WTC11 (cell line): ENCODE data around the gene CPLX3. TPM values are rescaled to one million over a fixed set of nuclear protein-coding genes. Genes with fewer than 3 reads are reported as not detected.

ENCODE experiments used
- ATAC-seq: fragments of 200-7000 bp; cut with Tn5 transposase; 2 replicates; pipeline ENCODE4 v1.10.0; 2021; ENCODE audit warnings: mild to moderate bottlenecking, moderate library complexity
- CTCF ChIA-PET: fragments of 300-600 bp; sonication (Branson Sonifier 250); formaldehyde crosslinking; loops from one replicate; lab custom pipeline; 2021; ENCODE audit warnings: antibody characterized with exemption; lab: Charles Lee
- POLR2A ChIA-PET: fragments of 350-600 bp; sonication (Branson Sonifier 250); formaldehyde crosslinking; loops from one replicate; lab custom pipeline; 2021; ENCODE audit warnings: antibody characterized with exemption; lab: Charles Lee
- DNase-seq: peaks from one replicate; pipeline ENCODE4 v3.0.0; 2021; ENCODE audit warnings: low spot score
- H3K27ac Mint-ChIP-seq: 2 replicates; pipeline ENCODE4 v1.8.0; 2021; ENCODE audit warnings: mixed read lengths
- H3K27me3 Mint-ChIP-seq: 2 replicates; pipeline ENCODE4 v1.8.0; 2021; ENCODE audit warnings: low read depth, mild to moderate bottlenecking, moderate library complexity, mixed read lengths
- H3K36me3 Mint-ChIP-seq: 2 replicates; pipeline ENCODE4 v1.8.0; 2021; ENCODE audit warnings: mixed read lengths
- H3K4me1 Mint-ChIP-seq: 2 replicates; pipeline ENCODE4 v1.8.0; 2022; ENCODE audit warnings: mixed read lengths
- H3K4me3 Mint-ChIP-seq: 2 replicates; pipeline ENCODE4 v1.8.0; 2021; ENCODE audit warnings: mild to moderate bottlenecking, moderate library complexity, mixed read lengths
- H3K9me3 Mint-ChIP-seq: 2 replicates; pipeline ENCODE4 v1.8.0; 2021; ENCODE audit warnings: mixed read lengths
- CBFB ChIP-seq: sonication (generic); formaldehyde crosslinking; IDR thresholded peaks from 2 replicates; pipeline ENCODE4 v1.8.1; 2022; ENCODE audit warnings: mild to moderate bottlenecking, low read depth, missing genetic modification reagents
- CREB1 ChIP-seq: sonication (generic); formaldehyde crosslinking; IDR thresholded peaks from 2 replicates; pipeline ENCODE4 v1.8.0; 2023; ENCODE audit warnings: mild to moderate bottlenecking, missing genetic modification reagents
- ESRRA ChIP-seq: sonication (generic); formaldehyde crosslinking; IDR thresholded peaks from 2 replicates; pipeline ENCODE4 v1.8.1; 2022; ENCODE audit warnings: mild to moderate bottlenecking, missing genetic modification reagents, borderline replicate concordance
- GABPB1 ChIP-seq: sonication (generic); formaldehyde crosslinking; IDR thresholded peaks from 2 replicates; pipeline ENCODE4 v1.8.1; 2023; ENCODE audit warnings: mild to moderate bottlenecking, missing genetic modification reagents
- IRF2 ChIP-seq: sonication (generic); formaldehyde crosslinking; IDR thresholded peaks from 2 replicates; pipeline ENCODE4 v1.8.0; 2022; ENCODE audit warnings: low read depth, missing genetic modification reagents, borderline replicate concordance
- NFYB ChIP-seq: sonication (generic); formaldehyde crosslinking; conservative IDR thresholded peaks from 2 replicates; pipeline ENCODE4 v1.8.0; 2022; ENCODE audit warnings: low read depth, missing genetic modification reagents
- NR1H2 ChIP-seq: sonication (generic); formaldehyde crosslinking; IDR thresholded peaks from 2 replicates; pipeline ENCODE4 v1.9.0; 2021; ENCODE audit warnings: mild to moderate bottlenecking, moderate library complexity, missing genetic modification reagents
- NR2C2 ChIP-seq: sonication (generic); formaldehyde crosslinking; IDR thresholded peaks from 2 replicates; pipeline ENCODE4 v1.8.0; 2022; ENCODE audit warnings: mild to moderate bottlenecking, missing genetic modification reagents
- PRRX2 ChIP-seq: fragments of 250-450 bp; sonication (Bioruptor Pico); IDR thresholded peaks from 2 replicates; pipeline ENCODE4 v1.8.0; 2021; ENCODE audit warnings: mild to moderate bottlenecking
- SMAD3 ChIP-seq: sonication (generic); formaldehyde crosslinking; IDR thresholded peaks from 2 replicates; pipeline ENCODE4 v1.8.0; 2022; ENCODE audit warnings: missing genetic modification reagents, mild to moderate bottlenecking, borderline replicate concordance
- TCF7 ChIP-seq: sonication (generic); formaldehyde crosslinking; IDR thresholded peaks from 2 replicates; pipeline ENCODE4 v1.8.0; 2022; ENCODE audit warnings: mild to moderate bottlenecking, low read depth, missing genetic modification reagents, moderate library complexity
- ZNF396 ChIP-seq: fragments of 250-450 bp; sonication (Bioruptor Pico); IDR thresholded peaks from 2 replicates; pipeline ENCODE4 v1.8.0; 2021; ENCODE audit warnings: mild to moderate bottlenecking, moderate library complexity, borderline replicate concordance
- total RNA-seq: library from RNA; stranded (reverse); gene quantifications from 3 replicates; pipeline ENCODE4 v1.2.3, GENCODE V29; 2021
- TF ChIP-seq, protein P1 (sequence below): sonication (generic); formaldehyde crosslinking; conservative IDR thresholded peaks from 2 replicates; pipeline ENCODE4 v1.8.1; 2023; ENCODE audit warnings: mild to moderate bottlenecking, low read depth, missing genetic modification reagents, moderate library complexity
- TF ChIP-seq, protein P2 (sequence below): sonication (generic); formaldehyde crosslinking; IDR thresholded peaks from 2 replicates; pipeline ENCODE4 v1.8.0; 2023; ENCODE audit warnings: missing genetic modification reagents
- TF ChIP-seq, protein P3 (sequence below): sonication (generic); formaldehyde crosslinking; IDR thresholded peaks from 2 replicates; pipeline ENCODE4 v1.8.0; 2022; ENCODE audit warnings: mild to moderate bottlenecking, missing genetic modification reagents
- TF ChIP-seq, protein P4 (sequence below): sonication (generic); formaldehyde crosslinking; IDR thresholded peaks from 2 replicates; pipeline ENCODE4 v1.8.1; 2022; ENCODE audit warnings: mild to moderate bottlenecking, moderate library complexity, missing genetic modification reagents
- TF ChIP-seq, protein P5 (sequence below): fragments of 250-450 bp; sonication (Bioruptor Pico); conservative IDR thresholded peaks from 2 replicates; pipeline ENCODE4 v1.9.0; 2021; ENCODE audit warnings: mild to moderate bottlenecking
- TF ChIP-seq, protein P6 (sequence below): sonication (generic); formaldehyde crosslinking; IDR thresholded peaks from 2 replicates; pipeline ENCODE4 v1.8.0; 2022; ENCODE audit warnings: missing genetic modification reagents
- TF ChIP-seq, protein P7 (sequence below): sonication (generic); formaldehyde crosslinking; IDR thresholded peaks from 2 replicates; pipeline ENCODE4 v1.8.1; 2023; ENCODE audit warnings: mild to moderate bottlenecking, missing genetic modification reagents, borderline replicate concordance

The CPLX3 gene
- total RNA-seq, 1 experiment from 2014 or later = 0.09 TPM

DNA sequence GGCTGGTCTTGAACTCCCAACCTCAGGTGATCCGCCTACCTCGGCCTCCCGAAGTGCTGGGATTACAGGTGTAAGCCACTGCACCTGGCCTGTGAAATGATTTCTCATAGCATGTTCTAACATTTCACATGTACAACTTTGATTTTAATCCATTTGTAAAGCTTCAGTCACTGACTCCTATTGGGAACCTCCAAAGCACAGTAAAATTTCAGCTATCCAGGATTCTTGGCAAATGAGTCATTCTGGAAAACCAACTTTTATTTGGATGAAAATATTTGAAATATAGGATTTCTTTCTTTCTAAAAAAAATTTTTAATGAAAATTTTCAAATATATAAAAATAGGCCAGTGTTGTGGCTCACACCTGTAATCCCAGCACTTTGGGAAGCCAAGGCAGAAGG lies 16.5 kb upstream of the CPLX3 start:
- POLR2A ChIA-PET = interaction anchor here (0.7 kb wide), 1 partner anchor 18 kb away, joined by 8 read pairs; no protein-coding TSS in a partner anchor
- ATAC-seq (no peak), DNase-seq (no peak)
- Mint-ChIP-seq H3K36me3 (no peaks in the 10 kb centered on the region), H3K4me1 (peaks cover 6% of the 10 kb centered on the region), H3K4me3 (no peak overlapping the region), H3K27ac (no peak overlapping the region)
- CTCF ChIA-PET = interaction anchor here (0.8 to 4.8 kb wide), 14 partner anchors 10 to 411 kb away, joined by 3 to 40 read pairs (median 5); no protein-coding TSS in a partner anchor
- TF ChIP-seq, protein P1, sequence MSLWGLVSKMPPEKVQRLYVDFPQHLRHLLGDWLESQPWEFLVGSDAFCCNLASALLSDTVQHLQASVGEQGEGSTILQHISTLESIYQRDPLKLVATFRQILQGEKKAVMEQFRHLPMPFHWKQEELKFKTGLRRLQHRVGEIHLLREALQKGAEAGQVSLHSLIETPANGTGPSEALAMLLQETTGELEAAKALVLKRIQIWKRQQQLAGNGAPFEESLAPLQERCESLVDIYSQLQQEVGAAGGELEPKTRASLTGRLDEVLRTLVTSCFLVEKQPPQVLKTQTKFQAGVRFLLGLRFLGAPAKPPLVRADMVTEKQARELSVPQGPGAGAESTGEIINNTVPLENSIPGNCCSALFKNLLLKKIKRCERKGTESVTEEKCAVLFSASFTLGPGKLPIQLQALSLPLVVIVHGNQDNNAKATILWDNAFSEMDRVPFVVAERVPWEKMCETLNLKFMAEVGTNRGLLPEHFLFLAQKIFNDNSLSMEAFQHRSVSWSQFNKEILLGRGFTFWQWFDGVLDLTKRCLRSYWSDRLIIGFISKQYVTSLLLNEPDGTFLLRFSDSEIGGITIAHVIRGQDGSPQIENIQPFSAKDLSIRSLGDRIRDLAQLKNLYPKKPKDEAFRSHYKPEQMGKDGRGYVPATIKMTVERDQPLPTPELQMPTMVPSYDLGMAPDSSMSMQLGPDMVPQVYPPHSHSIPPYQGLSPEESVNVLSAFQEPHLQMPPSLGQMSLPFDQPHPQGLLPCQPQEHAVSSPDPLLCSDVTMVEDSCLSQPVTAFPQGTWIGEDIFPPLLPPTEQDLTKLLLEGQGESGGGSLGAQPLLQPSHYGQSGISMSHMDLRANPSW (CRISPR knock-in tag) = no peak
- TF ChIP-seq, protein P2, sequence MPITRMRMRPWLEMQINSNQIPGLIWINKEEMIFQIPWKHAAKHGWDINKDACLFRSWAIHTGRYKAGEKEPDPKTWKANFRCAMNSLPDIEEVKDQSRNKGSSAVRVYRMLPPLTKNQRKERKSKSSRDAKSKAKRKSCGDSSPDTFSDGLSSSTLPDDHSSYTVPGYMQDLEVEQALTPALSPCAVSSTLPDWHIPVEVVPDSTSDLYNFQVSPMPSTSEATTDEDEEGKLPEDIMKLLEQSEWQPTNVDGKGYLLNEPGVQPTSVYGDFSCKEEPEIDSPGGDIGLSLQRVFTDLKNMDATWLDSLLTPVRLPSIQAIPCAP (CRISPR knock-in tag) = no peak
- TF ChIP-seq GABPB1 (CRISPR knock-in tag) (no peak), IRF2 (CRISPR knock-in tag) (no peak), ESRRA (CRISPR knock-in tag) (no peak), SMAD3 (CRISPR knock-in tag) (no peak), CREB1 (CRISPR knock-in tag) (no peak), NFYB (CRISPR knock-in tag) (no peak), PRRX2 (CRISPR knock-in tag) (no peak), ZNF396 (no peak), NR1H2 (no peak), TCF7 (CRISPR knock-in tag) (no peak)
- TF ChIP-seq, protein P3, sequence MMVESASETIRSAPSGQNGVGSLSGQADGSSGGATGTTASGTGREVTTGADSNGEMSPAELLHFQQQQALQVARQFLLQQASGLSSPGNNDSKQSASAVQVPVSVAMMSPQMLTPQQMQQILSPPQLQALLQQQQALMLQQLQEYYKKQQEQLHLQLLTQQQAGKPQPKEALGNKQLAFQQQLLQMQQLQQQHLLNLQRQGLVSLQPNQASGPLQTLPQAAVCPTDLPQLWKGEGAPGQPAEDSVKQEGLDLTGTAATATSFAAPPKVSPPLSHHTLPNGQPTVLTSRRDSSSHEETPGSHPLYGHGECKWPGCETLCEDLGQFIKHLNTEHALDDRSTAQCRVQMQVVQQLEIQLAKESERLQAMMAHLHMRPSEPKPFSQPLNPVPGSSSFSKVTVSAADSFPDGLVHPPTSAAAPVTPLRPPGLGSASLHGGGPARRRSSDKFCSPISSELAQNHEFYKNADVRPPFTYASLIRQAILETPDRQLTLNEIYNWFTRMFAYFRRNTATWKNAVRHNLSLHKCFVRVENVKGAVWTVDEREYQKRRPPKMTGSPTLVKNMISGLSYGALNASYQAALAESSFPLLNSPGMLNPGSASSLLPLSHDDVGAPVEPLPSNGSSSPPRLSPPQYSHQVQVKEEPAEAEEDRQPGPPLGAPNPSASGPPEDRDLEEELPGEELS (CRISPR knock-in tag) = no peak
- TF ChIP-seq, protein P4, sequence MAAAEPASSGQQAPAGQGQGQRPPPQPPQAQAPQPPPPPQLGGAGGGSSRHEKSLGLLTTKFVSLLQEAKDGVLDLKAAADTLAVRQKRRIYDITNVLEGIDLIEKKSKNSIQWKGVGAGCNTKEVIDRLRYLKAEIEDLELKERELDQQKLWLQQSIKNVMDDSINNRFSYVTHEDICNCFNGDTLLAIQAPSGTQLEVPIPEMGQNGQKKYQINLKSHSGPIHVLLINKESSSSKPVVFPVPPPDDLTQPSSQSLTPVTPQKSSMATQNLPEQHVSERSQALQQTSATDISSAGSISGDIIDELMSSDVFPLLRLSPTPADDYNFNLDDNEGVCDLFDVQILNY (CRISPR knock-in tag) = no peak
- TF ChIP-seq, protein P5, sequence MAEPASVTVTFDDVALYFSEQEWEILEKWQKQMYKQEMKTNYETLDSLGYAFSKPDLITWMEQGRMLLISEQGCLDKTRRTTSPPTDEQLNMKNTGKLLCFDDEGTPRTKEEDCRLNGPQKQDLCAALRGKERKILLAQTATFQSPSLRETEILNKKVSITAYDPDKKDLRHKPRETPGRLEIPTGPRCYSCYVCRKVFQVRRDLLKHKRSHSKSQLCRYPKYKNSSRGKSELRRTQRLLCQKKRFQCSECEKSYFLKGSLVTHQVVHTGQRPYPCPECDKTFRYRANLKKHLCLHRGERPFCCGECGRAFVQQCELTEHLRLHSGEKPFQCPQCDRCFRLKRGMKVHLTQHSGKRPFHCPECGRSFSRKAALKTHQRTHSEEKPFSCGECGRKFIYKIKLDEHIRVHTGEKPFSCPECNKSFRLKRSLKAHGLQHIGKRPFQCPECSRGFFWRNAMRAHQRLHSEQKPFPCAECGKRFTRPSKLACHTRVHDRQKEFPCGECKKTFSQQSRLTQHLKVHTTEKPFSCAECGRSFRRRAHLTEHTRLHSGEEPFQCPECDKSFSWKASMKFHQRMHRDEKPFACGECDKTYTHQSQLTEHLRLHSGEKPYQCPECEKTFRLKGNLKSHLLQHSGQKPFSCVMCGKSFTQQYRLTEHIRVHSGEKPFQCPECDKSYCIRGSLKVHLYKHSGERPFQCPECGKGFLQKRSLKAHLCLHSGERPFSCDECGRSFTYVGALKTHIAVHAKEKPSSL (CRISPR knock-in tag) = no peak
- TF ChIP-seq, all 79 proteins: peak for 0
- no peaks in the 10 kb centered on the region for H3K27me3 Mint-ChIP-seq
- no peaks in the 10 kb centered on the region for H3K9me3 Mint-ChIP-seq

DNA sequence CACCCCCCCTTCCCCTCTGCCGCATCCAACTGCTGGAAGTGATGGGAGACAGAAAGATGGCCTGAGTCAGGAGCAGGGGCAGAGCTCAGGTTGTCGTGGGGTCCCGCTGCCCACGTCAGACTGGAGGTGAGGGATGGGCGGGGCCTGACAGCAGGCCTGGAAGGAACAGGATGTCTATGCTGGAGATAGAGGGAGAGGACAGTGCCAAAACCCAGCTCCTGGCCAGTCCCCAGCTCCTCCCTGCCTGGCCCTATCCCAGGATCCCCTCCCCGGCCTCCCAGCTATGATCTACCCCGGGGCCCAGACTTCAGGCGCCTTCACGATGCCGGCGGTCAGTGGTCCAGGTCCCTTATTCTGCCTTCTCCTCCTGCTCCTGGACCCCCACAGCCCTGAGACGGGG lies 13.9 kb upstream of the CPLX3 start, which contains the start of gene LMAN1L:
Gene LMAN1L, plus strand, starts transcription at position 303 of the 400 bp plus-strand sequence. Its CDS starts 20 bp downstream, at position 323.
- Mint-ChIP-seq H3K9me3 (no peaks in the 10 kb centered on the region), H3K4me3 (no peak within 1 kb of the TSS), H3K36me3 (no peaks in the 10 kb centered on the region), H3K4me1 (peaks cover 15% of the 10 kb centered on the region), H3K27ac (no peak within 1 kb of the TSS), H3K27me3 (no peaks in the 10 kb centered on the region)
- ChIA-PET POLR2A (no interaction called here), CTCF (interaction anchor here (0.9 to 1.3 kb wide), 5 partner anchors 13 to 138 kb away, joined by 3 to 8 read pairs (median 6); no protein-coding TSS in a partner anchor)
- DNase-seq = no peak
- no peak for ATAC-seq
- TF ChIP-seq, protein P6, sequence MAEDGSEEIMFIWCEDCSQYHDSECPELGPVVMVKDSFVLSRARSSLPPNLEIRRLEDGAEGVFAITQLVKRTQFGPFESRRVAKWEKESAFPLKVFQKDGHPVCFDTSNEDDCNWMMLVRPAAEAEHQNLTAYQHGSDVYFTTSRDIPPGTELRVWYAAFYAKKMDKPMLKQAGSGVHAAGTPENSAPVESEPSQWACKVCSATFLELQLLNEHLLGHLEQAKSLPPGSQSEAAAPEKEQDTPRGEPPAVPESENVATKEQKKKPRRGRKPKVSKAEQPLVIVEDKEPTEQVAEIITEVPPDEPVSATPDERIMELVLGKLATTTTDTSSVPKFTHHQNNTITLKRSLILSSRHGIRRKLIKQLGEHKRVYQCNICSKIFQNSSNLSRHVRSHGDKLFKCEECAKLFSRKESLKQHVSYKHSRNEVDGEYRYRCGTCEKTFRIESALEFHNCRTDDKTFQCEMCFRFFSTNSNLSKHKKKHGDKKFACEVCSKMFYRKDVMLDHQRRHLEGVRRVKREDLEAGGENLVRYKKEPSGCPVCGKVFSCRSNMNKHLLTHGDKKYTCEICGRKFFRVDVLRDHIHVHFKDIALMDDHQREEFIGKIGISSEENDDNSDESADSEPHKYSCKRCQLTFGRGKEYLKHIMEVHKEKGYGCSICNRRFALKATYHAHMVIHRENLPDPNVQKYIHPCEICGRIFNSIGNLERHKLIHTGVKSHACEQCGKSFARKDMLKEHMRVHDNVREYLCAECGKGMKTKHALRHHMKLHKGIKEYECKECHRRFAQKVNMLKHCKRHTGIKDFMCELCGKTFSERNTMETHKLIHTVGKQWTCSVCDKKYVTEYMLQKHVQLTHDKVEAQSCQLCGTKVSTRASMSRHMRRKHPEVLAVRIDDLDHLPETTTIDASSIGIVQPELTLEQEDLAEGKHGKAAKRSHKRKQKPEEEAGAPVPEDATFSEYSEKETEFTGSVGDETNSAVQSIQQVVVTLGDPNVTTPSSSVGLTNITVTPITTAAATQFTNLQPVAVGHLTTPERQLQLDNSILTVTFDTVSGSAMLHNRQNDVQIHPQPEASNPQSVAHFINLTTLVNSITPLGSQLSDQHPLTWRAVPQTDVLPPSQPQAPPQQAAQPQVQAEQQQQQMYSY (CRISPR knock-in tag) = no peak
- TF ChIP-seq NFYB (CRISPR knock-in tag) = no peak
- TF ChIP-seq CBFB (CRISPR knock-in tag) = no peak
- no peak for TF ChIP-seq NR2C2 (CRISPR knock-in tag)
- TF ChIP-seq, protein P7, sequence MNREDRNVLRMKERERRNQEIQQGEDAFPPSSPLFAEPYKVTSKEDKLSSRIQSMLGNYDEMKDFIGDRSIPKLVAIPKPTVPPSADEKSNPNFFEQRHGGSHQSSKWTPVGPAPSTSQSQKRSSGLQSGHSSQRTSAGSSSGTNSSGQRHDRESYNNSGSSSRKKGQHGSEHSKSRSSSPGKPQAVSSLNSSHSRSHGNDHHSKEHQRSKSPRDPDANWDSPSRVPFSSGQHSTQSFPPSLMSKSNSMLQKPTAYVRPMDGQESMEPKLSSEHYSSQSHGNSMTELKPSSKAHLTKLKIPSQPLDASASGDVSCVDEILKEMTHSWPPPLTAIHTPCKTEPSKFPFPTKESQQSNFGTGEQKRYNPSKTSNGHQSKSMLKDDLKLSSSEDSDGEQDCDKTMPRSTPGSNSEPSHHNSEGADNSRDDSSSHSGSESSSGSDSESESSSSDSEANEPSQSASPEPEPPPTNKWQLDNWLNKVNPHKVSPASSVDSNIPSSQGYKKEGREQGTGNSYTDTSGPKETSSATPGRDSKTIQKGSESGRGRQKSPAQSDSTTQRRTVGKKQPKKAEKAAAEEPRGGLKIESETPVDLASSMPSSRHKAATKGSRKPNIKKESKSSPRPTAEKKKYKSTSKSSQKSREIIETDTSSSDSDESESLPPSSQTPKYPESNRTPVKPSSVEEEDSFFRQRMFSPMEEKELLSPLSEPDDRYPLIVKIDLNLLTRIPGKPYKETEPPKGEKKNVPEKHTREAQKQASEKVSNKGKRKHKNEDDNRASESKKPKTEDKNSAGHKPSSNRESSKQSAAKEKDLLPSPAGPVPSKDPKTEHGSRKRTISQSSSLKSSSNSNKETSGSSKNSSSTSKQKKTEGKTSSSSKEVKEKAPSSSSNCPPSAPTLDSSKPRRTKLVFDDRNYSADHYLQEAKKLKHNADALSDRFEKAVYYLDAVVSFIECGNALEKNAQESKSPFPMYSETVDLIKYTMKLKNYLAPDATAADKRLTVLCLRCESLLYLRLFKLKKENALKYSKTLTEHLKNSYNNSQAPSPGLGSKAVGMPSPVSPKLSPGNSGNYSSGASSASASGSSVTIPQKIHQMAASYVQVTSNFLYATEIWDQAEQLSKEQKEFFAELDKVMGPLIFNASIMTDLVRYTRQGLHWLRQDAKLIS (CRISPR knock-in tag) = no peak
- no peak for TF ChIP-seq NR1H2
